GM23248 (cell line): ENCODE measurements around the gene LAMA5. TPM values are rescaled to one million over a fixed set of nuclear protein-coding genes. Genes with fewer than 3 reads are reported as not detected.

Source experiments
- DNase-seq: peaks from one replicate; pipeline ENCODE4 v3.0.0-alpha.2; 2015
- H2AFZ ChIP-seq: fragments of 200-600 bp; sonication (generic); 2 replicates; pipeline ENCODE4 v1.6.1; 2016; ENCODE audit warnings: antibody characterized with exemption
- H3F3A ChIP-seq: fragments of 200-600 bp; sonication (generic); 2 replicates; pipeline ENCODE4 v1.6.1; 2016; ENCODE audit warnings: mild to moderate bottlenecking, antibody characterized with exemption, mixed run types; ENCODE audit not compliant: insufficient read depth
- H3K27ac ChIP-seq: fragments of 200-600 bp; sonication (generic); 2 replicates; pipeline ENCODE4 v1.5.1; 2016; ENCODE audit warnings: mild to moderate bottlenecking
- H3K27me3 ChIP-seq: fragments of 200-600 bp; sonication (generic); replicated peaks from 2 replicates; pipeline ENCODE4 v1.6.1; 2016; ENCODE audit warnings: mild to moderate bottlenecking; ENCODE audit not compliant: insufficient read depth
- H3K36me3 ChIP-seq: fragments of 200-600 bp; sonication (generic); 2 replicates; pipeline ENCODE4 v1.6.1; 2016; ENCODE audit warnings: low read depth, mild to moderate bottlenecking
- H3K4me1 ChIP-seq: fragments of 200-600 bp; sonication (generic); 2 replicates; pipeline ENCODE4 v1.6.1; 2016; ENCODE audit warnings: mild to moderate bottlenecking; ENCODE audit not compliant: insufficient read depth
- H3K4me2 ChIP-seq: fragments of 200-600 bp; sonication (generic); one replicate; pipeline ENCODE4 v1.6.1; 2016; ENCODE audit warnings: mild to moderate bottlenecking; ENCODE audit not compliant: unreplicated experiment
- H3K4me3 ChIP-seq: fragments of 200-600 bp; sonication (generic); 2 replicates; pipeline ENCODE4 v1.5.1; 2016; ENCODE audit warnings: mild to moderate bottlenecking
- H3K79me2 ChIP-seq: fragments of 200-600 bp; sonication (generic); 2 replicates; pipeline ENCODE4 v1.6.1; 2016; ENCODE audit warnings: mild to moderate bottlenecking; ENCODE audit not compliant: insufficient read depth
- H3K9ac ChIP-seq: fragments of 200-600 bp; sonication (generic); 2 replicates; pipeline ENCODE4 v1.6.1; 2016; ENCODE audit warnings: mild to moderate bottlenecking
- H3K9me2 ChIP-seq: fragments of 200-600 bp; sonication (generic); 2 replicates; pipeline ENCODE4 v1.6.1; 2016; ENCODE audit warnings: mixed run types, mild to moderate bottlenecking, moderate library complexity; ENCODE audit not compliant: insufficient read depth
- H3K9me3 ChIP-seq: fragments of 200-600 bp; sonication (generic); one replicate; pipeline ENCODE4 v1.6.1; 2017; ENCODE audit warnings: low read depth
- H4K20me1 ChIP-seq: fragments of 200-600 bp; sonication (generic); 2 replicates; pipeline ENCODE4 v1.6.0; 2016; ENCODE audit not compliant: insufficient read depth
- EZH2 ChIP-seq: fragments of 200-600 bp; sonication (generic); IDR thresholded peaks from 2 replicates; pipeline ENCODE4 v1.6.1; 2018; ENCODE audit warnings: antibody characterized with exemption, mild to moderate bottlenecking; ENCODE audit not compliant: insufficient read depth, poor library complexity, severe bottlenecking
- EZH2phosphoT487 ChIP-seq: fragments of 200-600 bp; sonication (generic); IDR thresholded peaks from 2 replicates; pipeline ENCODE4 v1.6.1; 2018; ENCODE audit warnings: antibody characterized with exemption, moderate library complexity, mild to moderate bottlenecking, low read depth; ENCODE audit not compliant: insufficient read depth
- WGBS, 2 experiments: methylation state at CpG; one replicate each; pipeline ENCODE4 v1.1.6; 2015 to 2017; ENCODE audit warnings: low lambda C conversion rate in 2 of 2, low coverage in 1 of 2; ENCODE audit errors: missing lambda C conversion rate in 2 of 2; 5-methylcytosine and 5-hydroxymethylcytosine counted together
- in situ Hi-C: fragments of 300-500 bp; cut with MboI; formaldehyde crosslinking; loops from 2 replicates; pipeline ENCODE4 v1.15.0; 2020
- polyA plus RNA-seq: library from polyadenylated mRNA; unstranded; fragments of >200 nt; fragmentation: Nextera tagmentation; extraction: Ambion mirVana; gene quantifications from 2 replicates; pipeline ENCODE4 v1.2.1, GENCODE V29; 2016
- total RNA-seq: library from RNA; depleted of rRNA; stranded (reverse); fragments of >200 nt; shearing (Covaris generic); gene quantifications from 2 replicates; pipeline ENCODE4 v1.2.3, GENCODE V29; 2014

LAMA5 gene
- total and polyA plus RNA-seq, 2 experiments from 2014 or later: 4.5 to 6.0 TPM

DNA sequence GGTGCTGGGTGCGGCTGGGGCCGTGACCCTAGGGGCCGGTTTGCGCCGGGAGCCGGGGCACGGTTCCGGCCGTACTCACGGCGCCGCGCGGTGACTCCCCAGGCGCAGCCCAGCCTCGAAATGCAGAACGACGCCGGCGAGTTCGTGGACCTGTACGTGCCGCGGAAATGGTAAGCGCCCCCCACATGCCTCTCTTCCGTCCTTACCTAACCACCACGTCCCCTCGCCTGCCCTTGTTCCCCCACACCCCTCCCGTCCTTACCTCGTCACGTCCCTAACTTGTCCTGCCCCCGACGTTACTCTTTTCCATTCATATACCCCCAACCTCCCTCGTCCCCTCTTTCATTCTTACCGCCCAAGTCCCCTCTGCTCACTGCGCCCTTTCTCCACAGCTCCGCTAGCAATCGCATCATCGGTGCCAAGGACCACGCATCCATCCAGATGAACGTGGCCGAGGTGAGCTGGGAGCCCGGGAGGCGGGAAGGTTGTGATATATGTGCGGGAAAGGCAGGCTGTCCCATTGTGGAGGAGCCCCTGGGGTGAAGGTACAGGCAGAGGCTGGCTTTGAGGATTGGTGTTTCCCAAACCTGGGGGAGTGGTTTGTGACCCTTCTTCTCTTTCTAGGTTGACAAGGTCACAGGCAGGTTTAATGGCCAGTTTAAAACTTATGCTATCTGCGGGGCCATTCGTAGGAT lies 20.3 kb upstream of the LAMA5 start:
- in situ Hi-C loops: loop anchor here (25.0 kb wide), 1 partner anchor 375 kb away; no protein-coding TSS in a partner anchor
- Histone ChIP-seq H3K27me3 (no peaks in the 10 kb centered on the region), H3K9me3 (no peaks in the 10 kb centered on the region), H3F3A (peaks cover 20% of the 10 kb centered on the region; the same call in 1 of the 2 replicates), H3K79me2 (peaks cover 63% of the 10 kb centered on the region), H3K27ac (peak overlapping the region; percentile 24; the same call in 1 of the 2 replicates), H2AFZ (no peak overlapping the region), H3K9ac (peak overlapping the region; percentile 95), H3K9me2 (no peaks in the 10 kb centered on the region), H3K4me3 (peak overlapping the region; percentile 99), H3K4me2 (peak overlapping the region; percentile 95), H3K36me3 (peaks cover 9% of the 10 kb centered on the region; the same call in 1 of the 2 replicates), H3K4me1 (peaks cover 15% of the 10 kb centered on the region), H4K20me1 (no peaks in the 10 kb centered on the region)
- TF ChIP-seq EZH2: no peak
- TF ChIP-seq EZH2phosphoT487: no peak
- WGBS, 2 experiments: 4 to 12% methylated on average over 16 to 47 of the region's 47 CpGs
- no peak for DNase-seq

DNA sequence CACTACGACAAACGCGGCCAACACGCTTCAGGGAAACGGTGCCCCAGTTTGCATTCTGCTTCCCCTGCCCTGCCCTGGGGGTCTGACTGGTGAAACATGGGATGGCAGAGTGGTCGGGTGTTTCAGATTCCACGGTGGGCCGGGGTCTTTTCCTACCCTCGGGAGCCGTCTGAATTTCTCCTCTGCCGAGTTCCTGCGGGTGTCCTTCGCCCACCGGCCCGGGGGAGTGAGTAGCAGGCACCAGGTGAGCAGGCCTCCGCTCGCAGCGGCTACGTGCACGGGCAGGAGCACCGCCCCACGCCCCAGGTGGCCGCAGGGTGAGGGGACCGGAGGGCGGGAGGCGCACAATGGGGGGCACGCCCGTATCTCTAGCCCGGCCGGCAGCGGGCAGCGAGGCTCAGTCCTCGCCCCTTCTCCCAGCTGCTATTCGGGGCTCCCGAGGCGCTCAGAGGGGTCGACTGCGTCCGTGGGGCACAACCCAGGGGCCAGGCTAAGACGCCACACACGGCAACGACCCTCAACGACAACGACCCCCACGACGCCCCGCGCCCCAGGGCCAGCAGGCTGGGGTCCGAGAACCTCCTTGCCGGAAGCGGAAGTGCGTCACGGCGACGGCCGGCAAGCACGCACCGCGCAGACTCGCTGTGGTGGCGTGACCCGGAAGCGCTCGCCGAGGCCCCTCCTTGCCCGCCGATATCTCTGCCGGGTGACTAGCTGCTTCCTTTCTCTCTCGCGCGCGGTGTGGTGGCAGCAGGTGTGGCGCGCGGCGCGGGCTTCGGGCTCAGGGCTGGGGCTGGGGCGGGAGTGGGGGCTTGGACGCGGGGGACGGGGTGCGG lies 19.5 kb upstream of the LAMA5 start, which contains the start of gene RPS21:
RPS21 (plus strand) TSS at position 721 of the 836 bp plus-strand sequence. CDS start 236 bp downstream, outside the sequence.
- 0 to 1% methylated on average over 44 to 65 of the region's 83 CpGs for WGBS, 2 experiments
- H3K4me2 ChIP-seq: peak within 1 kb of the TSS; percentile 99
- H3K4me3 ChIP-seq: peak within 1 kb of the TSS; percentile 99
- H2AFZ ChIP-seq: peak within 1 kb of the TSS; percentile 71
- H3K4me1 ChIP-seq: peaks cover 17% of the 10 kb centered on the region
- no peaks in the 10 kb centered on the region for H3K27me3 ChIP-seq
- H3K9me3 ChIP-seq: no peaks in the 10 kb centered on the region
- H3K9ac ChIP-seq: peak within 1 kb of the TSS; percentile 95
- TF ChIP-seq EZH2 (no peak), EZH2phosphoT487 (no peak)
- peaks cover 71% of the 10 kb centered on the region for H3K79me2 ChIP-seq
- H3K36me3 ChIP-seq: peaks cover 9% of the 10 kb centered on the region; the same call in 1 of the 2 replicates
- peak within 1 kb of the TSS; percentile 53 for H3K27ac ChIP-seq
- in situ Hi-C loops: loop anchor here (25.0 kb wide), 1 partner anchor 374 kb away; no protein-coding TSS in a partner anchor
- no peaks in the 10 kb centered on the region for H3K9me2 ChIP-seq
- H3F3A ChIP-seq: peaks cover 20% of the 10 kb centered on the region; the same call in 1 of the 2 replicates
- DNase-seq: peak; percentile 97
- no peaks in the 10 kb centered on the region for H4K20me1 ChIP-seq

DNA sequence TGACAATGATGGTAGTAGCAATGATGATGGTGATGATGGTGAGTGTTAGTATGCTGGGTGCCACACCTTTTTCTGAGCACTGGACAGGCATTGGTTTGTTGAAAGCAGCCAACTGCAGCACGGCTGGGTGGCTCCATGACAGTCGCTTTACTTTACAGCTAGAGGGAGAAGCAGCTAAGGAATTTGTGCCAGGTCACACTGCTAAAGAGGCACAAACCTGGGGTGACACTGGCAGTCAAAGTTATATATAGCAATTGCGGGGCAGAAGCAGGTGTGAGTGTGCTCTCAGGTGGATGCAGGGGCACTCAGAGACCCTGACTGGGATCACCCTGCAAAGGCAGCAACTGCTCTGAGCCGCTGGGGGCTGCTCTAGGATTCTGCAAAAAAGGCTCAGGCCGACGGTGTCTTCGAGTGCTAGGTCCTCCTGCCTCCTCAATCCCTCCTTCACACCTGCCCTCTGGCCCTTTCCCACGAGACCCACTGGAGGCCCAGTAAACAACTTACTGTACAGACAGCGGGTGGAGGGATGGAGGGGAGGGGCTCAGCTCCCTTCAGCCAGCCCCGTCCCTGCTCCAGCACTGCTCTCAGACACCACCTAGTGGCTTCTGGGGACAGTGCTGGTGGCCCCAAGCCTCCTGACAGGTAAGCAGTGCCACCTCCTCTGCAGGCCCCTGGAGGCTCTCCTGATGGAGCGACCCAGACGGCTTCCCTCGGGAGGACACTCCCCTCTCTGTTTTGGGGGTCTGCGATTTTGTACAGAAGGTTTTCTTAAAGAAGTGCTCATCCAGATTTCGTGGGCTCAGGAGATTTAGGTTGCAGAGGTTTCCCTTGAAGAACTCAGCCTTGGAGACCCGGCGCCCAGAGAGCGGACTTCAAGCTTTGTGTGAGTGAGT lies 15.4 kb upstream of the LAMA5 start:
- H3K9ac ChIP-seq: no peak overlapping the region
- no peaks in the 10 kb centered on the region for H3K9me3 ChIP-seq
- peaks cover 55% of the 10 kb centered on the region for H3K79me2 ChIP-seq
- no peaks in the 10 kb centered on the region for H3K36me3 ChIP-seq
- peaks cover 20% of the 10 kb centered on the region for H3K4me1 ChIP-seq
- no peak for TF ChIP-seq EZH2
- TF ChIP-seq EZH2phosphoT487: no peak
- H3K27me3 ChIP-seq: no peaks in the 10 kb centered on the region
- peak; percentile 76 for DNase-seq
- no peak overlapping the region for H2AFZ ChIP-seq
- no peaks in the 10 kb centered on the region for H3K9me2 ChIP-seq
- no peak overlapping the region for H3K4me3 ChIP-seq
- 36 to 40% methylated on average over 18 of the region's 18 CpGs for whole genome bisulfite sequencing, 2 experiments
- no peak overlapping the region for H3K27ac ChIP-seq
- peaks cover 4% of the 10 kb centered on the region; the same call in 1 of the 2 replicates for H3F3A ChIP-seq
- no peak overlapping the region for H3K4me2 ChIP-seq
- H4K20me1 ChIP-seq: no peaks in the 10 kb centered on the region
- in situ Hi-C loops: loop anchor here (25.0 kb wide), 1 partner anchor 370 kb away; no protein-coding TSS in a partner anchor
